A549 (cell line): ENCODE results near the gene NAT8L.
"Not testable (repeated sequence)": the region's sequence is repeated elsewhere in the genome, so short reads cannot be mapped to it uniquely, and the experiment has no call there.

Source experiments
- TF ChIP-seq, protein P1 (sequence below): fragments of >200 bp; sonication (Bioruptor Twin); formaldehyde crosslinking; IDR thresholded peaks from 3 replicates; pipeline ENCODE4 v1.5.1; 2016
- TF ChIP-seq, protein P2 (sequence below): fragments of 450-650 bp; IDR thresholded peaks from 2 replicates; pipeline ENCODE4 v1.6.1; 2014; ENCODE audit warnings: antibody characterized with exemption

DNA sequence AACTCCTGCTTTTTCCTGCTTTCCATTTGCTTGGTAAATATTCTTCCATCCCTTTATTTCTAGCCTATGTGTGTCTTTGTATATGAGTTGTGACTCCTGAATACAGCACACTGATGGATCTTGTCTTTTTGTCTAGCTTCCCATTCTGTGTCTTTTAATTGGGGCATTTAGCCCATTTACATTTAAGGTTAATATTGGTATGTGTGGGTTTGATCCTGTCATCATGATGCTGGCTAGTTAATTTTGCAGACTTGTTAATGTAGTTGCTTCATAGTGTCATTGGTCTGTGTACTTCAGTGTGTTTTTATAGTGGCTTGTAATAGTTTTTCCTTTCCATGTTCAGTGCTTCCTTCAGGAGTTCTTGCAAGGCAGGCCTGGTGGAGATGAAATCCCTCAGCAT, 28.0 kb upstream of the NAT8L start:
- TF ChIP-seq, protein P1, sequence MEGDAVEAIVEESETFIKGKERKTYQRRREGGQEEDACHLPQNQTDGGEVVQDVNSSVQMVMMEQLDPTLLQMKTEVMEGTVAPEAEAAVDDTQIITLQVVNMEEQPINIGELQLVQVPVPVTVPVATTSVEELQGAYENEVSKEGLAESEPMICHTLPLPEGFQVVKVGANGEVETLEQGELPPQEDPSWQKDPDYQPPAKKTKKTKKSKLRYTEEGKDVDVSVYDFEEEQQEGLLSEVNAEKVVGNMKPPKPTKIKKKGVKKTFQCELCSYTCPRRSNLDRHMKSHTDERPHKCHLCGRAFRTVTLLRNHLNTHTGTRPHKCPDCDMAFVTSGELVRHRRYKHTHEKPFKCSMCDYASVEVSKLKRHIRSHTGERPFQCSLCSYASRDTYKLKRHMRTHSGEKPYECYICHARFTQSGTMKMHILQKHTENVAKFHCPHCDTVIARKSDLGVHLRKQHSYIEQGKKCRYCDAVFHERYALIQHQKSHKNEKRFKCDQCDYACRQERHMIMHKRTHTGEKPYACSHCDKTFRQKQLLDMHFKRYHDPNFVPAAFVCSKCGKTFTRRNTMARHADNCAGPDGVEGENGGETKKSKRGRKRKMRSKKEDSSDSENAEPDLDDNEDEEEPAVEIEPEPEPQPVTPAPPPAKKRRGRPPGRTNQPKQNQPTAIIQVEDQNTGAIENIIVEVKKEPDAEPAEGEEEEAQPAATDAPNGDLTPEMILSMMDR, result not testable (repeated sequence)
- TF ChIP-seq, protein P2, sequence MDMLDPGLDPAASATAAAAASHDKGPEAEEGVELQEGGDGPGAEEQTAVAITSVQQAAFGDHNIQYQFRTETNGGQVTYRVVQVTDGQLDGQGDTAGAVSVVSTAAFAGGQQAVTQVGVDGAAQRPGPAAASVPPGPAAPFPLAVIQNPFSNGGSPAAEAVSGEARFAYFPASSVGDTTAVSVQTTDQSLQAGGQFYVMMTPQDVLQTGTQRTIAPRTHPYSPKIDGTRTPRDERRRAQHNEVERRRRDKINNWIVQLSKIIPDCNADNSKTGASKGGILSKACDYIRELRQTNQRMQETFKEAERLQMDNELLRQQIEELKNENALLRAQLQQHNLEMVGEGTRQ, result not testable (repeated sequence)
